NOMO-1 treated with dmso at 0.1 percent for 144 hours (cell line): ENCODE data around the gene ACADL.
A peak's percentile ranks its signal among the peaks of the same experiment; 100 is the strongest.

Source experiments
- DNase-seq: peaks from one replicate; lab custom pipeline; 2025; ENCODE audit not compliant: unreplicated experiment; lab: John Stamatoyannopoulos, UW

The ACADL gene

GRCh38 chr2:210170446-210171303 lies 54.6 kb downstream of the ACADL start:
- DNase-seq: peak; percentile 90

GRCh38 chr2:210170196-210170445 lies 55.1 kb downstream of the ACADL start:
- DNase-seq: no peak

- DNase-seq: peak; percentile 61
Measured at GRCh38 chr2:210169516-210170195, 55.6 kb downstream of the ACADL start.

- DNase-seq: no peak
Measured at GRCh38 chr2:210167227-210167626, 58.0 kb downstream of the ACADL start.

DNA sequence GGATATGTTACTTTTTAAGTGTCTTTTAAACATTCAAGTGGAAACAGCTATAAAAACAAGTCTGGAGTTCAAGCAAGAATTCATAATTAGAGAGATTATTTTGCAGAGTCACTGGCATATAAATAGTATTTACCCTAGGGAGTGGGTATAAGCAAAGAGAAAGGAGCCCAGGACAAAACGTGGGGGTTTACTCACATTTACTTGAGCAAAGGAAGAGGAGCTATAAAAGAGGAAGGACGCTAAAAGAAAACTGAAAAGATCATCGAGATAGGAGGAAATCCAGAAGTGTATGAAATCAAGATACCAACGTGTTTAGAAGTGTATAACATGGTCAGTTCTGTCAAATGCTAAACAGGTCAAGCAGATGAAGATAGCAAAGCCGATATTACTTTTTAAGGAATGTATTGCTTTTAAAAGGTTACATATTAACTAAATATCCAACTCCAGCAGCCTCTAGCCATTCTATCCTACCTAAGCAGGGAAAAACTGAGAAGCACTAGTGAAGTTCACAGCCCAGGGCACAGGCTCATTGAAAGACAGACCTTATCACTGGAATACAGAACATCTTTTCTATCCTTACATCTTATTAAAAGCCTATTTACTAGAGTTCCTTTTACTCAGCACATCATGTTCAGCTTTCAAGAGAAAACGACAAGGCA lies 62.7 kb downstream of the ACADL start:
- peak; percentile 16 for DNase-seq

GRCh38 chr2:210159059-210159458 lies 66.2 kb downstream of the ACADL start:
- DNase-seq: no peak

GRCh38 chr2:210158236-210158635 lies 67.0 kb downstream of the ACADL start:
- DNase-seq: no peak

GRCh38 chr2:210157526-210157925 lies 67.7 kb downstream of the ACADL start:
- DNase-seq: no peak

GRCh38 chr2:210147614-210148013 lies 77.6 kb downstream of the ACADL start:
- DNase-seq: no peak
